Measurements from ENCODE around the gene SINHCAF. TPM values are rescaled to one million over a fixed set of nuclear protein-coding genes. Genes with fewer than 3 reads are reported as not detected.

The SINHCAF gene
- total RNA-seq, 1 donor from 2014 or later = 176 TPM

- Mint-ChIP-seq H3K27ac (ENCODE audit: unreplicated experiment) (peak overlapping the region; percentile 57), H3K4me3 (peak overlapping the region; percentile 4), H3K4me1 (peaks cover 27% of the 10 kb centered on the region), H3K27me3 (ENCODE audit: low read depth) (no peaks in the 10 kb centered on the region), H3K9me3 (no peaks in the 10 kb centered on the region), H3K36me3 (ENCODE audit: low read depth) (no peaks in the 10 kb centered on the region)
- no peak for DNase-seq (ENCODE audit: low read depth, low spot score)
- TF ChIP-seq, protein P1, sequence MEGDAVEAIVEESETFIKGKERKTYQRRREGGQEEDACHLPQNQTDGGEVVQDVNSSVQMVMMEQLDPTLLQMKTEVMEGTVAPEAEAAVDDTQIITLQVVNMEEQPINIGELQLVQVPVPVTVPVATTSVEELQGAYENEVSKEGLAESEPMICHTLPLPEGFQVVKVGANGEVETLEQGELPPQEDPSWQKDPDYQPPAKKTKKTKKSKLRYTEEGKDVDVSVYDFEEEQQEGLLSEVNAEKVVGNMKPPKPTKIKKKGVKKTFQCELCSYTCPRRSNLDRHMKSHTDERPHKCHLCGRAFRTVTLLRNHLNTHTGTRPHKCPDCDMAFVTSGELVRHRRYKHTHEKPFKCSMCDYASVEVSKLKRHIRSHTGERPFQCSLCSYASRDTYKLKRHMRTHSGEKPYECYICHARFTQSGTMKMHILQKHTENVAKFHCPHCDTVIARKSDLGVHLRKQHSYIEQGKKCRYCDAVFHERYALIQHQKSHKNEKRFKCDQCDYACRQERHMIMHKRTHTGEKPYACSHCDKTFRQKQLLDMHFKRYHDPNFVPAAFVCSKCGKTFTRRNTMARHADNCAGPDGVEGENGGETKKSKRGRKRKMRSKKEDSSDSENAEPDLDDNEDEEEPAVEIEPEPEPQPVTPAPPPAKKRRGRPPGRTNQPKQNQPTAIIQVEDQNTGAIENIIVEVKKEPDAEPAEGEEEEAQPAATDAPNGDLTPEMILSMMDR (conservative IDR thresholded peaks at IDR 0.05) = peak; percentile 27
Observed at GRCh38 chr12:31362115-31362758, 36.3 kb upstream of the SINHCAF start.

DNA sequence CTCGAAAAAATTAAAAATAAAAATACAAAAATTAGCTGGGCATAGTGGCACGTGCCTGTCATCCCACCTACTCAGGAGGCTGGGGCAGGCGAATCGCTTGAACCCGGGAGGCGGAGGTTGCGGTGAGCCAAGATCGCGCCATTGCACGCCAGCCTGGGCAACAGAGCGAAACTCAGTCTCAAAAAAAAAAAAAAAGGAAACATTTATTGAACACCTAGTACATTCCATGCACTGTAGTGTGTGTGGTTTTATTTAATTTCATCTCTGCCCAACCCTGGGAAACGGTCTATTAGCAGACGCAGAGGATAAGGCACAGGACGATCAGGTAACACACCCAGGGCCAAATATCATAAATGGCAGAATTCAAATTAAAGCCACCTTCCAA is 35.8 kb upstream of the SINHCAF start:
- TF ChIP-seq, protein P1 (conservative IDR thresholded peaks at IDR 0.05) = no peak
- no peaks in the 10 kb centered on the region for H3K9me3 Mint-ChIP-seq
- no peaks in the 10 kb centered on the region for H3K27me3 Mint-ChIP-seq (ENCODE audit: low read depth)
- H3K36me3 Mint-ChIP-seq (ENCODE audit: low read depth) = no peaks in the 10 kb centered on the region
- H3K4me1 Mint-ChIP-seq = peaks cover 27% of the 10 kb centered on the region
- no peak overlapping the region for H3K27ac Mint-ChIP-seq (ENCODE audit: unreplicated experiment)
- DNase-seq (ENCODE audit: low read depth, low spot score) = no peak
- H3K4me3 Mint-ChIP-seq = peak overlapping the region; percentile 4

DNA sequence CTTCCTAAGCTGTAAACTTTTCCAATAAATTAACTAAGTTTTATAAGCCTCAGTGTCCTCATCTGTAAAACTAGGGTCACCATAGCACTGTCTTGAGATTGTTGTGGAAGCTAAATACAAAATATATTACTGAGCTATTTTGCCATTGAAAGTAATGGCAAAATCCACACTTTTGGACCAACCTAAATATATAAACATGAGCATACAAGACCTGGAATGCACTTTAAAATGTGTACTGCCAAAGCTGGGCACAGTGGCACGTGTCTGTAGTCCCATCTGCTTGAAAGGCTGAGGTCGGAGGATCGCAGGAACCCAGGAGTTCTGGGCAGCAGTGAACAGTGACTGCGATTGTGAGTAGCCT is 29.8 kb upstream of the SINHCAF start:
- Mint-ChIP-seq H3K4me3 (no peak overlapping the region), H3K9me3 (no peaks in the 10 kb centered on the region), H3K4me1 (peaks cover 22% of the 10 kb centered on the region), H3K36me3 (ENCODE audit: low read depth) (no peaks in the 10 kb centered on the region), H3K27me3 (ENCODE audit: low read depth) (no peaks in the 10 kb centered on the region), H3K27ac (ENCODE audit: unreplicated experiment) (no peak overlapping the region)
- TF ChIP-seq, protein P1 (conservative IDR thresholded peaks at IDR 0.05) = no peak
- no peak for DNase-seq (ENCODE audit: low read depth, low spot score)

DNA sequence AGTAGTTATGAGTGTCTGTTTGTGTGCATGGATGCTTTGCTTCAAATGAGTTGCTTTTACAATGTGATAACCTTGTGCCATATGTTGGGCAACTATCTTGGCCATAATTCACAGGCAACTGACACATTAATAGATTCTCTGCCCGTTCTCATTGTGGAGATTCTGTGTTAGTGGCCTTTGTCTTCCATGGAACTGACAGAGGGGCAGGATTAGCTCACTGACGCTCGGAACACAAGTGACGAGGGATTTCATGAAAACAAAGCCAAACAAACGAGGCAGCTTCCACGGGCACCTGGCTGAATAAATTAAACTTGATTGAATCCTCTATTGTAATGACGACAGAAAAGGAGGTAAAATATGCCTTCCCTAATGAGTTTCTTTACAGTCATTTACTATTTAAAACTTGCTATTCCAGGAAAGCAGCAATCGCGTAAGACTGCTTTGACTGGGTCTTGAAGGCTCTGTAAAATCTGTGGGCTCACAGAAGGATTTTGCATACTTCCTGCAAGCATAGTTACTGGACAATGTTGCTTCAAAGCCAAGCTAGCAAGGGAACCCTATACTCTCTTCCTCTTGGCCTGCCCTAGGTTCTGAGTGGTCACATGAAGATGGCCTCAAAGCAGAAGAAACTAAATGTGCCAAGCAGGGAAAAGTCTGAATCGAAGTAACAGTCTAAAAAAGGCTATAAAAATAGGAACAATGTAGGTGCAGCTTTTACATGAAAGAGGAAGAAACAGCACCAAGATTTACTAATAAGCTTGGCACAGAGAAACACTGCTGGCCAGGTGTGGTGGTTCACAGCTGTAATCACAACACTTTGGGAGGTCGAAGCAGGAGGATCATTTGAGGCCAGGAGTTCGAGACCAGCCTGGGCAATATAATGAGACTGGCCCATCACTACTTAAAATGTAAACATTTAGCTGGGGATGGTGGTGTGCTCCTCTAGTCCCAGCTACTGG is 28.1 kb upstream of the SINHCAF start:
- peak overlapping the region; percentile 89 for H3K27ac Mint-ChIP-seq (ENCODE audit: unreplicated experiment)
- peaks cover 4% of the 10 kb centered on the region for H3K9me3 Mint-ChIP-seq
- no peaks in the 10 kb centered on the region for H3K36me3 Mint-ChIP-seq (ENCODE audit: low read depth)
- H3K4me1 Mint-ChIP-seq = peaks cover 22% of the 10 kb centered on the region
- DNase-seq (ENCODE audit: low read depth, low spot score) = no peak
- TF ChIP-seq, protein P1 (conservative IDR thresholded peaks at IDR 0.05) = no peak
- peak overlapping the region; percentile 16 for H3K4me3 Mint-ChIP-seq
- no peaks in the 10 kb centered on the region for H3K27me3 Mint-ChIP-seq (ENCODE audit: low read depth)

DNA sequence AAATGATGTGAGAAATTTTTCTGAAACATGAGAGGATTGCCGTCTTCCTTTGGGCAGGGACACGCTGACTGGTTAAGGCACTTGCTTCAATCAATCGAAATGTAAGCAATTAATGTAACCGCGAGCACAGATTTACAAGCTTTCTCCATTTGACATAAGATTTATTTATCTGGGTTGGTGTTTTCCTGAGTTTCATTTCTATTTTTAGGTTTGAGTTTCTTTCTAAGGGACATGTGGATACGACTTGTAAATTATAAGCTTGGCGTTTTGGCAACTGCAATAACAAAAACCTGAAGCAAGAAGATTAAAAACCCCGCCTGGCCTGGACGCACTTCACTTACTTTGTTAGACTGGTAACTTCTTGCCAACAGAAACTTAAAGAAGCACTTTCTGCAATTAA is 20.3 kb upstream of the SINHCAF start:
- no peaks in the 10 kb centered on the region for H3K27me3 Mint-ChIP-seq (ENCODE audit: low read depth)
- H3K36me3 Mint-ChIP-seq (ENCODE audit: low read depth) = no peaks in the 10 kb centered on the region
- H3K9me3 Mint-ChIP-seq = peaks cover 4% of the 10 kb centered on the region
- H3K27ac Mint-ChIP-seq (ENCODE audit: unreplicated experiment) = no peak overlapping the region
- DNase-seq (ENCODE audit: low read depth, low spot score) = no peak
- TF ChIP-seq, protein P1 (conservative IDR thresholded peaks at IDR 0.05) = no peak
- H3K4me3 Mint-ChIP-seq = no peak overlapping the region
- H3K4me1 Mint-ChIP-seq = no peaks in the 10 kb centered on the region

Measured in neural crest cell (in vitro differentiated cells).